HepG2 (cell line): ENCODE results near the gene KLHL33. TPM values are rescaled to one million over a fixed set of nuclear protein-coding genes. Genes with fewer than 3 reads are reported as not detected.

Experiments
- AGO1 ChIP-seq: fragments of 200-400 bp; formaldehyde crosslinking; IDR thresholded peaks from 2 replicates; pipeline ENCODE4 v1.6.1; 2017; ENCODE audit warnings: mild to moderate bottlenecking, low read depth, low read length, moderate library complexity; ENCODE audit not compliant: poor library complexity, severe bottlenecking
- EHMT2 ChIP-seq: fragments of 200-600 bp; sonication (generic); IDR thresholded peaks from 2 replicates; pipeline ENCODE4 v1.7.0; 2017; ENCODE audit warnings: antibody characterized with exemption, low read depth, low read length, borderline replicate concordance
- FOXP1 ChIP-seq, 2 experiments: fragments of 450-650 bp in 1 of 2; IDR thresholded peaks; 2 replicates each; pipeline ENCODE4 v1.6.1; 2017 to 2018; ENCODE audit warnings: antibody characterized with exemption in 1 of 2
- GPN1 ChIP-seq: sonication (generic); formaldehyde crosslinking; IDR thresholded peaks from 2 replicates; pipeline ENCODE4 v1.5.1; 2020; ENCODE audit warnings: missing genetic modification reagents, borderline replicate concordance
- HCFC1 ChIP-seq: fragments of 150-350 bp; IDR thresholded peaks from 2 replicates; pipeline ENCODE4 v1.6.1; 2014; ENCODE audit warnings: low read depth, low read length
- HIVEP1 ChIP-seq: sonication (generic); formaldehyde crosslinking; IDR thresholded peaks from 2 replicates; pipeline ENCODE4 v1.4.0; 2020; ENCODE audit warnings: mild to moderate bottlenecking, missing genetic modification reagents
- MXI1 ChIP-seq: IDR thresholded peaks from 3 replicates; pipeline ENCODE4 v1.6.1; 2012; ENCODE audit warnings: low read depth, low read length, inconsistent platforms, borderline replicate concordance
- NBN ChIP-seq: fragments of 450-650 bp; conservative IDR thresholded peaks from 2 replicates; pipeline ENCODE4 v1.6.1; 2017
- SOX6 ChIP-seq, 2 experiments: fragments of 450-650 bp in 1 of 2; sonication (generic) in 1 of 2; formaldehyde crosslinking in 1 of 2; IDR thresholded peaks; 2 replicates each; pipeline versions ENCODE4 v1.4.0 to v1.6.1; 2017 to 2020; ENCODE audit warnings: antibody characterized with exemption in 1 of 2, mild to moderate bottlenecking in 1 of 2, missing genetic modification reagents in 1 of 2
- TAF1 ChIP-seq: sonication (generic); formaldehyde crosslinking; IDR thresholded peaks from 2 replicates; pipeline ENCODE4 v1.4.0; 2020; ENCODE audit warnings: missing genetic modification reagents
- TOPORS ChIP-seq: sonication (generic); formaldehyde crosslinking; IDR thresholded peaks from 2 replicates; pipeline ENCODE4 v1.8.0; 2023; ENCODE audit warnings: mild to moderate bottlenecking, missing genetic modification reagents
- TRIM24 ChIP-seq: sonication (generic); formaldehyde crosslinking; IDR thresholded peaks from 2 replicates; pipeline ENCODE4 v1.8.0; 2022; ENCODE audit warnings: mild to moderate bottlenecking, missing genetic modification reagents
- XRCC5 ChIP-seq: fragments of 200-400 bp; formaldehyde crosslinking; optimal IDR thresholded peaks from 2 replicates; pipeline ENCODE3; 2017; ENCODE audit warnings: mild to moderate bottlenecking, low read length
- ZBTB7B ChIP-seq: sonication (generic); formaldehyde crosslinking; IDR thresholded peaks from 2 replicates; pipeline ENCODE4 v1.4.0; 2020; ENCODE audit warnings: missing genetic modification reagents
- ZNF431 ChIP-seq: sonication (generic); formaldehyde crosslinking; IDR thresholded peaks from 2 replicates; pipeline ENCODE4 v1.9.0; 2022; ENCODE audit warnings: missing genetic modification reagents, low read depth, mild to moderate bottlenecking, borderline replicate concordance
- ZNF543 ChIP-seq: sonication (generic); formaldehyde crosslinking; IDR thresholded peaks from 2 replicates; pipeline ENCODE4 v1.4.0; 2020; ENCODE audit warnings: mild to moderate bottlenecking, missing genetic modification reagents
- ZNF790 ChIP-seq: sonication (generic); formaldehyde crosslinking; IDR thresholded peaks from 2 replicates; pipeline ENCODE4 v1.8.0; 2022; ENCODE audit warnings: missing genetic modification reagents, mild to moderate bottlenecking, borderline replicate concordance
- polyA plus RNA-seq, 8 experiments: library from polyadenylated mRNA; depleted of rRNA in 3 of 8; stranded (reverse) in 7 of 8; unstranded in 1 of 8; fragments of >200 nt; fragmentation: Illumina TruSeq in 4 of 8; extraction: Trizol in 4 of 8; gene quantifications; 2 replicates each; pipeline versions ENCODE4 v1.2.1 to v1.2.3, GENCODE V29; 2011 to 2016; ENCODE audit warnings: low read depth in 4 of 8, missing spikeins in 1 of 8, mixed read lengths in 1 of 8; ENCODE audit not compliant: insufficient read depth in 1 of 8
- total RNA-seq, 5 experiments: library from RNA; depleted of rRNA; stranded (reverse); fragments of >200 nt; fragmentation: Illumina TruSeq; extraction: Trizol; gene quantifications; 2 replicates each; pipeline ENCODE4 v1.2.3, GENCODE V29; 2016; ENCODE audit warnings: low read depth in 1 of 5
- TF ChIP-seq, protein P1 (sequence below): sonication (generic); formaldehyde crosslinking; IDR thresholded peaks from 2 replicates; pipeline ENCODE4 v1.5.1; 2020; ENCODE audit warnings: missing genetic modification reagents, mild to moderate bottlenecking, borderline replicate concordance
- TF ChIP-seq, protein P2 (sequence below): sonication (generic); formaldehyde crosslinking; IDR thresholded peaks from 2 replicates; pipeline ENCODE4 v1.4.0; 2020; ENCODE audit warnings: missing genetic modification reagents; ENCODE audit errors: not compliant biosample characterization
- TF ChIP-seq, protein P3 (sequence below): sonication (generic); formaldehyde crosslinking; IDR thresholded peaks from 2 replicates; pipeline ENCODE4 v1.4.0; 2020; ENCODE audit warnings: missing genetic modification reagents
- TF ChIP-seq, protein P4 (sequence below): sonication (generic); formaldehyde crosslinking; IDR thresholded peaks from 2 replicates; pipeline ENCODE4 v1.5.0; 2020; ENCODE audit warnings: mild to moderate bottlenecking, missing genetic modification reagents

Gene KLHL33
- total and polyA plus RNA-seq, 2 of the 13 experiments (the other 11 are each of a cell fraction or from before 2014, with no cell fraction given): not detected

DNA sequence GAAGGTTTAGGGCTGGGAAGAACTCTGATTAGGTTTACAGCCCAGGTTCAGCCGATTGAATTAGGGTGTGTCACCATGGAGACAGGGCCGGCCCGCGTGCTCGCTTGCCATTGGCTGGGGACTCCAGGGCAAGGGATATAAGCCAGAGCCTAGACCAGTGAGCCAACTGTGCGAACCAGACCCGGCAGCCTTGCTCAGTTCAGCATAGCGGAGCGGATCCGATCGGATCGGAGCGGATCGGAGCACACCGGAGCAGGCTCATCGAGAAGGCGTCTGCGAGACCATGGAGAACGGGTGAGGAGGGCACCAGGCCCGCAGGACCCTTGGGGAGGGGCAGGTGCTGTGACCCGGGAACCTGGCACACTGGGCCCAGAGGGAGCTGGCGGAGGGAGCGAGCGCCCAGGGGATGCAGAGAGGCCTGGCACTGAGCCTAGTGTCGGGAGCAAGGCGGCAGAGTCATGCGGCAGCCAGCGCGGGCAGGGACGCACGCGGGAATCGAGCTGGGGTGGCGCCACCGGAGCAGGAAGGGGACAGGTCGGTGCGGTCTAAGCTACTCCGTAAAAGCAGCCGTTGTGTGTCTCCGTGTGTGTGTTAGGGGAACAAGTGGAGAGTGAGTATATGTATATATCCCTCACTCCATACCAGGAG, 33.4 kb upstream of the KLHL33 start, which contains the start of gene PNP (continued):
- TF ChIP-seq, protein P1, sequence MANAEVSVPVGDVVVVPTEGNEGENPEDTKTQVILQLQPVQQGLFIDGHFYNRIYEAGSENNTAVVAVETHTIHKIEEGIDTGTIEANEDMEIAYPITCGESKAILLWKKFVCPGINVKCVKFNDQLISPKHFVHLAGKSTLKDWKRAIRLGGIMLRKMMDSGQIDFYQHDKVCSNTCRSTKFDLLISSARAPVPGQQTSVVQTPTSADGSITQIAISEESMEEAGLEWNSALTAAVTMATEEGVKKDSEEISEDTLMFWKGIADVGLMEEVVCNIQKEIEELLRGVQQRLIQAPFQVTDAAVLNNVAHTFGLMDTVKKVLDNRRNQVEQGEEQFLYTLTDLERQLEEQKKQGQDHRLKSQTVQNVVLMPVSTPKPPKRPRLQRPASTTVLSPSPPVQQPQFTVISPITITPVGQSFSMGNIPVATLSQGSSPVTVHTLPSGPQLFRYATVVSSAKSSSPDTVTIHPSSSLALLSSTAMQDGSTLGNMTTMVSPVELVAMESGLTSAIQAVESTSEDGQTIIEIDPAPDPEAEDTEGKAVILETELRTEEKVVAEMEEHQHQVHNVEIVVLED (CRISPR knock-in tag): peak; percentile 57; the same call in 1 of the 2 replicates
- TF ChIP-seq TAF1 (peak; percentile 98), ZNF543 (CRISPR knock-in tag) (peak; percentile 78), XRCC5 (no peak), GPN1 (CRISPR knock-in tag) (no peak), NBN (no peak), ZNF431 (no peak), EHMT2 (no peak), AGO1 (peak; percentile 77), TRIM24 (no peak), ZNF790 (CRISPR knock-in tag) (no peak), TOPORS (CRISPR knock-in tag) (0 out of 2 replicates have a peak, but pooled peaks have one; percentile 57), MXI1 (no peak; the same call in 2 of the 3 replicates), ZBTB7B (CRISPR knock-in tag) (peak; percentile 60; the same call in 1 of the 2 replicates), SOX6 (IDR thresholded peaks at IDR 0.05) (no peak), SOX6 (CRISPR knock-in tag; IDR thresholded peaks at IDR 0.05) (peak; percentile 49), HCFC1 (no peak), FOXP1 (IDR thresholded peaks at IDR 0.05) (no peak), FOXP1 (CRISPR knock-in tag; IDR thresholded peaks at IDR 0.05) (no peak), HIVEP1 (CRISPR knock-in tag) (no peak; the same call in 1 of the 2 replicates)
- TF ChIP-seq, protein P2, sequence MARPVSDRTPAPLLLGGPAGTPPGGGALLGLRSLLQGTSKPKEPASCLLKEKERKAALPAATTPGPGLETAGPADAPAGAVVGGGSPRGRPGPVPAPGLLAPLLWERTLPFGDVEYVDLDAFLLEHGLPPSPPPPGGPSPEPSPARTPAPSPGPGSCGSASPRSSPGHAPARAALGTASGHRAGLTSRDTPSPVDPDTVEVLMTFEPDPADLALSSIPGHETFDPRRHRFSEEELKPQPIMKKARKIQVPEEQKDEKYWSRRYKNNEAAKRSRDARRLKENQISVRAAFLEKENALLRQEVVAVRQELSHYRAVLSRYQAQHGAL: peak; percentile 37
- TF ChIP-seq, protein P3, sequence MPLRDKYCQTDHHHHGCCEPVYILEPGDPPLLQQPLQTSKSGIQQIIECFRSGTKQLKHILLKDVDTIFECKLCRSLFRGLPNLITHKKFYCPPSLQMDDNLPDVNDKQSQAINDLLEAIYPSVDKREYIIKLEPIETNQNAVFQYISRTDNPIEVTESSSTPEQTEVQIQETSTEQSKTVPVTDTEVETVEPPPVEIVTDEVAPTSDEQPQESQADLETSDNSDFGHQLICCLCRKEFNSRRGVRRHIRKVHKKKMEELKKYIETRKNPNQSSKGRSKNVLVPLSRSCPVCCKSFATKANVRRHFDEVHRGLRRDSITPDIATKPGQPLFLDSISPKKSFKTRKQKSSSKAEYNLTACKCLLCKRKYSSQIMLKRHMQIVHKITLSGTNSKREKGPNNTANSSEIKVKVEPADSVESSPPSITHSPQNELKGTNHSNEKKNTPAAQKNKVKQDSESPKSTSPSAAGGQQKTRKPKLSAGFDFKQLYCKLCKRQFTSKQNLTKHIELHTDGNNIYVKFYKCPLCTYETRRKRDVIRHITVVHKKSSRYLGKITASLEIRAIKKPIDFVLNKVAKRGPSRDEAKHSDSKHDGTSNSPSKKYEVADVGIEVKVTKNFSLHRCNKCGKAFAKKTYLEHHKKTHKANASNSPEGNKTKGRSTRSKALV (CRISPR knock-in tag): peak; percentile 77; the same call in 1 of the 2 replicates
- TF ChIP-seq, protein P4, sequence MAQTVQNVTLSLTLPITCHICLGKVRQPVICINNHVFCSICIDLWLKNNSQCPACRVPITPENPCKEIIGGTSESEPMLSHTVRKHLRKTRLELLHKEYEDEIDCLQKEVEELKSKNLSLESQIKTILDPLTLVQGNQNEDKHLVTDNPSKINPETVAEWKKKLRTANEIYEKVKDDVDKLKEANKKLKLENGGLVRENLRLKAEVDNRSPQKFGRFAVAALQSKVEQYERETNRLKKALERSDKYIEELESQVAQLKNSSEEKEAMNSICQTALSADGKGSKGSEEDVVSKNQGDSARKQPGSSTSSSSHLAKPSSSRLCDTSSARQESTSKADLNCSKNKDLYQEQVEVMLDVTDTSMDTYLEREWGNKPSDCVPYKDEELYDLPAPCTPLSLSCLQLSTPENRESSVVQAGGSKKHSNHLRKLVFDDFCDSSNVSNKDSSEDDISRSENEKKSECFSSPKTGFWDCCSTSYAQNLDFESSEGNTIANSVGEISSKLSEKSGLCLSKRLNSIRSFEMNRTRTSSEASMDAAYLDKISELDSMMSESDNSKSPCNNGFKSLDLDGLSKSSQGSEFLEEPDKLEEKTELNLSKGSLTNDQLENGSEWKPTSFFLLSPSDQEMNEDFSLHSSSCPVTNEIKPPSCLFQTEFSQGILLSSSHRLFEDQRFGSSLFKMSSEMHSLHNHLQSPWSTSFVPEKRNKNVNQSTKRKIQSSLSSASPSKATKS (CRISPR knock-in tag): no peak
